ENCODE data around the gene IL27RA.
"Not testable (repeated sequence)": the region's sequence is repeated elsewhere in the genome, so short reads cannot be mapped to it uniquely, and the experiment has no call there.

The IL27RA gene

GRCh38 chr19:13999085-13999484, 32.5 kb upstream of the IL27RA start:
- no peak for DNase-seq (ENCODE audit: low read depth)

DNA sequence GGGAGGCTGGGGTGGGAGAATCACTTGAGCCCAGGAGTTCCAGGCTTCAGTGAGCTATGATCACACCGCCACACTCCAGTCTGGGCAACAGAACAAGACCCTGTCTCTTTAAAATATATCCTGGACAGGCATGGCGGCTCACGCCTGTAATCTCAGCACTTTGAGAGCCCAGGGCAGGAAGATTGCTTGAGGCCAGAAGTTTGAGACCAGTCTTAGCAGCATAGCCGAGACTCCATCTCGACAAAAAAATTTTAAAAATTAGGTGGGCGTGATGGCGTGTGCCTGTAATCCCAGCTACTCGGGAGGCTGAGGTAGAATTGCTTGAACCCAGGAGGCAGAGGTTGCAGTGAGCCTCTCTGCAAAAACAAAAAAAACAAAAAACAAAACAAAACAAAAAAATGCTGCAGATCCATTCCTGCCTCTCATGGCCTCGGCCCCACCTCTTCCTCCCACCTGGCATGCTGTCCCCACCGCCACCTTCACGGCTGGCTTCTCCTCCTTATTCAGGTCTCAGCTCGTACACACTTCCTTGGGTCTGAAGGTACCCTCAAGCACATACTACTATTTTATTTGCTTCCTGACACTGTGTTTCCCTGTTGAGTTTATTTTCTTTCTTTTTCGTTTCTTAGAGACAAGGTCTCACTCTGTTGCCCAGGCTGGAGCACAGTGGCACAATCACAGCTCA, 30.7 kb upstream of the IL27RA start:
- DNase-seq (ENCODE audit: low read depth): no peak

DNA sequence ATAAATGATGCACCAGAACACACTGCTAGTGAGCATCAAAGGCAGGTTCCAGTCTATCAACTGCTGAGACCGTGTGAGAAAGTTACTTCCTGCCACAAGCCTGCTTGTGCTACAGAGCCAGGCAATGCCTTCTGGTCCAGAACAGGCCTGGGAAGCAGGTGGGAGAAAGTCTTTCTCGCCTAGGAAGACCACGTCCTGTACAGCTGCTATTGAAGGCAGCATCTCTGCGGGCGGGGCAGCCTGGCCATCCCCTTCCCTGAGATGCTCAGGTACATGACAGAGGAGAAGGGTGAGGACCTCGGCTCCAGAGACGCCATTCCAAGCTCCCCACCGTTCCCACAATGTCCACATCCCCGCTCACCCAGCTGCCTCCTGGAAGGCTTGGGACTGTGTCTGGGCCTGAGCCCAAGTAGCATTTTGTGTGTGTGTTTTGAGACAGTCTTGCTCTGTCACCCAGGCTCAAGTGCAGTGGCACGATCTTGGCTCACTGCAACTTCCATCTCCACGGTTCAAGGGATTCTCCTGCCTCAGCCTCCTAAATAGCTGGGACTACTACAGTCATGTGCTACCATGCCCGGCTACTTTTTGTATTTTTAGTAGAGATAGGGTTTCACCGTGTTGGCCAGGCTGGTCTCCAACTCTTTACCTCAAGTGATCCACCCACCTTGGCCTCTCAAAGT, 28.9 kb upstream of the IL27RA start:
- DNase-seq (ENCODE audit: low read depth): no peak

- no peak for DNase-seq (ENCODE audit: low read depth)
Measured at GRCh38 chr19:14003251-14004055, 28.1 kb upstream of the IL27RA start.

- DNase-seq (ENCODE audit: low read depth): no peak
Measured at GRCh38 chr19:14004619-14005348, 26.8 kb upstream of the IL27RA start.

GRCh38 chr19:14005349-14006084, 26.0 kb upstream of the IL27RA start:
- DNase-seq (ENCODE audit: low read depth): peak; percentile 93

GRCh38 chr19:14006085-14006765, 25.3 kb upstream of the IL27RA start, which contains the start of gene RFX1:
Gene RFX1 (minus strand): TSS chr19:14006320. CDS start chr19:13993843, 12,477 bp downstream.
- DNase-seq (ENCODE audit: low read depth): peak; percentile 100

DNA sequence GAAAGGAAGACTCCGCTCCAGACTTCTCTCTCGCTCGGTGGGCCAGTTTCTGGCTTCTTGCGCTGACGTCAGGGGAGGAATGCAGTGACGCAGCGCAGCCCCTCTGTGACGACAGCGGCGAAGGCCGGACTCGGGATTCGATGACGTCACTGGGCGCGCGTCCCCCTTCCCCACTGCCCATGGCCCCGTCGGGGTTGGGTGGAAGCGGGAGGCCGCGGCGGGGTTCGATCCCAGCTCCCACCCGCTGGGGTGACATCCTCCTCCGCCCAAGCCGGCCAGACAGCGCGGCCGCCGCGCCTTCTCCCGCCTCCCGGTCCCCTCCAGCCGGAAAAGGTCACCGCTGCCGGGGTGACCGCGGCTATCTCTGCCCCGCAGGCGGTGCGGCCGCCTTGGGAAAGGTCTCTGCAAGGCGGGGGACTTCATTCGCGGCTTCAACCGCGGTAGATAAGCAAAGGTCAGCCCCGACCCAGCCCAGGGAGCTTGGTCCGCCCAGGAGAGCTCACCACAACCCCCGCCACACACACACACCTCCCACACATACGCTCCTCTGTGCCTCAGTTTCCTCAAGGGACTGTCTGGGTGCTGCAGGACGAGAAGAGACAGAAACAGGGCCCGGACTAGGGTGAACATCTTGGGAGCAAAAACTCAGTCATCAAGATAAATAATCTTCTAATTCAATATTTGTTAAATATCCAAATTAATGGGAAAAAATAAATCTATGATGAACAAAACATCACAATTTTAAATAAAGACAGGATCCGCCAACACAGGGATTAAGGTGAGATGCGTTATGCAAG, 24.6 kb upstream of the IL27RA start:
- no peak for DNase-seq (ENCODE audit: low read depth)

GRCh38 chr19:14012378-14012915, 19.1 kb upstream of the IL27RA start:
- DNase-seq (ENCODE audit: low read depth): no peak

DNA sequence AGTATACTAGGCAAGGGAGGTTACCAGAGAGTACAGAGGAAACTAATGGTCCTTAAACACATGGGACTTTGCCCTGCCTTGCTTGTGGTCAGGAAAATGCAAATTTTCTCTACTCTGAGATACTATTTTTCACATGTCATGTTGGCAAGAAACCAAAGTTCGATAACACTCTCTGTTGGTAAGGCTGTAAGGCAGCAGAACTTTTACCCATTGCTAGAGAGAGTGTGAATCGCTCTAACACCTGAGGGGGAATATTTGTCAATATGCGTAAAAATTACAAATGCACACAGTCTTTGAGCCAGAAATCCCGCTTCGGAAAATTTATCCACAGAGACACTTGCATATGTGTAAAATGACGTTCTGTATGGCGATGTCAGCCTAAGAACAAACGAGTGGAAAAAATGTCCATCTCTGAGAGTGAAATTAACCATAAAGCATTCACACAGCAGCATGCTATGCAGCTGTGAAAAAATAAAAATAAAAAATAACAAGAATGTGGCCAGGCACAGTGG, 16.0 kb upstream of the IL27RA start:
- DNase-seq (ENCODE audit: low read depth): no peak

DNA sequence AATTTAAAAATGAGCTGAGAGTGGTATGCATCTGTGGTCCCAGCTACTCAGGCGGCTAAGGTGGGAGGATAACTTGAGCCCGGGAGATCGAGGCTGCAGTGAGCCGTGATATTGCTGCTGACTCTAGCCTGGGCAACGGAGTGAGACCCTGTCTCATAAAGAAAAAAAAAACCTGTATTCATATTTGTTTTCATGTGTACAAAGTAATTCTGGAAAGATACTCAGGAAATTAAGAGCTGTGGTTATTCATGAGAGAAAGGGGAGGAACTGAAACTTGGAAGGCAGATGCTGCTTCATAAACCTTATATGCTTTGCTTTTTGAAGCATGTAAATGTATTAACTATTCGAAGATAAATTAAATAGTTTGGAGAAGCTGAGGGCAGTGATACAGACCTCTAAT, 12.5 kb upstream of the IL27RA start:
- DNase-seq (ENCODE audit: low read depth): no peak

DNA sequence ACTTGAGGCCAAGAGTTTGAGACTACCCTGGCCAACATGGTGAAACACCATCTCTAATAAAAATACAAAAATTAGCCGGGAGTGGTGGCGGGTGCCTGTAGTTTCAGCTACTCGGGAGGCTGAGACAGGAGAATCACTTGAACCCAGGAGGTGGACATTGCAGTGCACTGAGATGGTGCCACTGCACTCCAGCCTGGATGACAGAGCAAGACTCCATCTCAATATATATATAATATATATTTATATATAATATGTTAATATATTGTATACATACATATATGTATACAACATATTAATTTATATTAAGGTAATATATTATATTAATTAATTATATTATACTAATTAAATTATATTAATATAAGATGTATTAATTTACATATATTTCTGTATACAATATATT, 11.8 kb upstream of the IL27RA start:
- DNase-seq (ENCODE audit: low read depth): not testable (repeated sequence)

DNA sequence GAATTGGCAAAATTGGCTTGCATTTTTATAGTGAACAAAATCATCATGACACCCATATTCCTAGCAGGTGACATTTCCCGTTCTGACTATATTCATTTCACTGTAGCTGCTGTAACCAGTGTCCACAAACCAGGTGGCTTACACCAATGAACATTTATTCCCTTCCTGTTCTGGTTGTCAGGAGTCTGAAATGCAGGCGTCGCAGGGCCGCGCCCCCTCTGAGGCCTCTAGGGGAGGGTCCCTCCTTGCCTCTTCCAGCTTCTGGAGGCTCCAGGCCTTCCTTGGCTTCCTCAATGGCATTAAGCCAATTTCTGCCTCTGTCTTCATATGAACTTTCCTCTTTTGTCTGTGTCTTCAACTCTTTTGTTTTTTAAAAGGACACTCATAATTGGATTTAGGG, 10.1 kb upstream of the IL27RA start:
- DNase-seq (ENCODE audit: low read depth): no peak

DNA sequence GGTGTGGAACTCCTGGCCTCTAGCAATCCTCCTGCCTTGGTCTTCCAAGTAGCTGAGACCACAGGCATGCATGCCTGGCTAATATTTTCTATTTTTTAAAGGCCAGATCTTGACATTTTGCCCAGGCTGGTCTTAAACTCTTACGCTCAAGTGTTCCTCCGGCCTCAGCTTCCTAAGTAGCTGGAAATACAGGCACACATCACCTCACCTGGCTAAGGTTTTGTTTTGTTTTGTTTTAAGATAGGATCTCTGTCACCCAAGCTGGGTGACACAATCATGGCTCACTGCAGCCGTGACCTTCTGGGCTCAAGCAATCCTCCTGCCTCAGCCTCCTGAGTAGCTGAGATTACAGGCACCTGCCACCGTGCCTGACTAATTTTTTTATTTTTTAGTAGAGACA, 9.1 kb upstream of the IL27RA start:
- no peak for DNase-seq (ENCODE audit: low read depth)

GRCh38 chr19:14023404-14024235, 7.9 kb upstream of the IL27RA start:
- no peak for DNase-seq (ENCODE audit: low read depth)

GRCh38 chr19:14026652-14027192, 4.8 kb upstream of the IL27RA start:
- not testable (repeated sequence) for DNase-seq (ENCODE audit: low read depth)

DNA sequence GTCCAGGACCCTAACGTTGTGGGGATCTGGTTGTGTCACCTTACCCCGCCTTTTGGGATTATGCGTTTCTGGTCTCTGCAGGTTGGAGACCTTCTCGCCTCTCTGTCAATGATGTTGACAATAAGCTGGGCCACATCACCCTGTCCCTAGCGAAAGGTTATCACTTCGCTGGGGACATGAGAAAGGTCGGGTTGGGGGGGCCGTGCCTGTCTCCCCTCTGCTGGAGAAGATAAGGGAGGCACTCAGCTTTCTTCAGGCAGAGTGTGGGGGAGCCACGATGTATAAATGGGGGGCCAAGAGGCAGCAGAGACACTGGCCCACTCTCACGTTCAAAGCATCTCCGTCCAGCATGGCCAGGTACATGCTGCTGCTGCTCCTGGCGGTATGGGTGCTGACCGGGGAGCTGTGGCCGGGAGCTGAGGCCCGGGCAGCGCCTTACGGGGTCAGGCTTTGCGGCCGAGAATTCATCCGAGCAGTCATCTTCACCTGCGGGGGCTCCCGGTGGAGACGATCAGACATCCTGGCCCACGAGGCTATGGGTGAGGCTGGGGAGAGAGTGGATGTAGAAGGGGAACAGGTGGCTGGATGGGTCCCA, 3.6 kb upstream of the IL27RA start, which contains the start of gene RLN3:
Gene RLN3 (plus strand): TSS at position 293 of the 595 bp plus-strand sequence. CDS start 57 bp downstream, at position 350.
- no peak for DNase-seq (ENCODE audit: low read depth)

- DNase-seq (ENCODE audit: low read depth): no peak
Measured at GRCh38 chr19:14028901-14029300, 2.7 kb upstream of the IL27RA start.

All from activated T-cell treated with anti-CD3 and anti-CD28 coated beads for 1 hour (primary cell).